SU-DHL-6 (cell line): ENCODE results near the gene ING4.

Source experiments
- H2AFZ ChIP-seq: fragments of 200-600 bp; sonication (generic); 2 replicates; pipeline ENCODE4 v1.6.1; 2014; ENCODE audit warnings: low read depth, mild to moderate bottlenecking, moderate library complexity, mixed read lengths, antibody characterized with exemption, low read length; ENCODE audit not compliant: severe bottlenecking
- H3F3A ChIP-seq: fragments of 200-600 bp; shearing (Covaris generic); 2 replicates; pipeline ENCODE4 v1.6.0; 2016; ENCODE audit warnings: antibody characterized with exemption, mild to moderate bottlenecking; ENCODE audit not compliant: insufficient read depth
- H3K27ac ChIP-seq: fragments of 200-600 bp; sonication (generic); 2 replicates; pipeline ENCODE4 v1.5.1; 2016; ENCODE audit warnings: low read depth, mild to moderate bottlenecking, low read length, moderate library complexity, mixed read lengths
- H3K27me3 ChIP-seq: fragments of 200-600 bp; sonication (generic), shearing (Covaris generic); 2 replicates; pipeline ENCODE4 v1.6.0; 2014; ENCODE audit warnings: mild to moderate bottlenecking, low read length
- H3K36me3 ChIP-seq: fragments of 200-600 bp; sonication (generic); 2 replicates; pipeline ENCODE4 v1.6.1; 2014; ENCODE audit warnings: mild to moderate bottlenecking, low read length, mixed read lengths
- H3K4me2 ChIP-seq: fragments of 300-600, 200-600 bp; shearing (Covaris generic), sonication (generic); 2 replicates; pipeline ENCODE4 v1.6.0; 2014; ENCODE audit warnings: low read length, low read depth, mild to moderate bottlenecking; ENCODE audit not compliant: poor library complexity, severe bottlenecking
- H3K4me3 ChIP-seq: fragments of 200-600 bp; sonication (generic); 2 replicates; pipeline ENCODE4 v1.5.1; 2014; ENCODE audit warnings: antibody characterized with exemption, low read length, mild to moderate bottlenecking, mixed read lengths; ENCODE audit not compliant: insufficient read depth, poor library complexity, severe bottlenecking
- H3K79me2 ChIP-seq: fragments of 200-600 bp; sonication (generic); 2 replicates; pipeline ENCODE4 v1.6.1; 2014; ENCODE audit warnings: mild to moderate bottlenecking, low read length, moderate library complexity; ENCODE audit not compliant: insufficient read depth
- H3K9ac ChIP-seq: fragments of 200-600 bp; sonication (generic); 2 replicates; pipeline ENCODE4 v1.7.0; 2014; ENCODE audit warnings: mild to moderate bottlenecking, low read length
- H3K9me2 ChIP-seq: fragments of 200-600 bp; sonication (generic); replicated peaks from 2 replicates; pipeline ENCODE4 v1.6.1; 2014; ENCODE audit warnings: low read length; ENCODE audit not compliant: insufficient read depth
- H3K9me3 ChIP-seq: fragments of 200-600 bp; sonication (generic); 2 replicates; pipeline ENCODE4 v1.6.1; 2014; ENCODE audit warnings: low read length, mixed read lengths; ENCODE audit not compliant: insufficient read depth
- H4K20me1 ChIP-seq: fragments of 200-600 bp; sonication (generic); 2 replicates; pipeline ENCODE4 v1.6.1; 2014; ENCODE audit warnings: low read depth, mild to moderate bottlenecking, antibody characterized with exemption, low read length, moderate library complexity, mixed read lengths
- CTCF ChIP-seq: fragments of 200-600 bp; sonication (generic); IDR thresholded peaks from one replicate; pipeline ENCODE4 v1.5.1; 2017; ENCODE audit warnings: antibody characterized with exemption, mild to moderate bottlenecking, low read length, moderate library complexity; ENCODE audit not compliant: insufficient read depth, poor library complexity, severe bottlenecking
- EZH2phosphoT487 ChIP-seq: fragments of 200-600 bp; sonication (generic), shearing (Covaris generic); conservative IDR thresholded peaks from 2 replicates; pipeline ENCODE4 v1.6.1; 2018; ENCODE audit warnings: mild to moderate bottlenecking, antibody characterized with exemption, low read length, moderate library complexity, mixed read lengths

Gene ING4

GRCh38 chr12:6696690-6697583 lies 34.0 kb upstream of the ING4 start:
- Histone ChIP-seq H3K36me3 (no peaks in the 10 kb centered on the region), H3K79me2 (no peaks in the 10 kb centered on the region), H3K4me2 (peak overlapping the region; percentile 7), H4K20me1 (no peaks in the 10 kb centered on the region), H3K9me3 (no peaks in the 10 kb centered on the region), H2AFZ (no peak overlapping the region), H3K9ac (peak overlapping the region; percentile 22; the same call in 1 of the 2 replicates), H3F3A (no peaks in the 10 kb centered on the region), H3K9me2 (no peaks in the 10 kb centered on the region), H3K27ac (peak overlapping the region; percentile 3; the same call in 1 of the 2 replicates), H3K27me3 (no peaks in the 10 kb centered on the region), H3K4me3 (no peak overlapping the region)
- TF ChIP-seq CTCF (no peak), EZH2phosphoT487 (no peak)

- H3K79me2 ChIP-seq = peaks cover 1% of the 10 kb centered on the region; the same call in 1 of the 2 replicates
- H3K27ac ChIP-seq = no peak overlapping the region
- H3K9me2 ChIP-seq = no peaks in the 10 kb centered on the region
- no peaks in the 10 kb centered on the region for H3K36me3 ChIP-seq
- no peaks in the 10 kb centered on the region for H3K27me3 ChIP-seq
- no peak overlapping the region for H2AFZ ChIP-seq
- no peak overlapping the region for H3K4me3 ChIP-seq
- no peaks in the 10 kb centered on the region for H4K20me1 ChIP-seq
- H3K9me3 ChIP-seq = no peaks in the 10 kb centered on the region
- no peaks in the 10 kb centered on the region for H3F3A ChIP-seq
- H3K9ac ChIP-seq = no peak overlapping the region
- TF ChIP-seq EZH2phosphoT487 (no peak), CTCF (no peak)
- H3K4me2 ChIP-seq = no peak overlapping the region
Measured at GRCh38 chr12:6695313-6696045, 32.6 kb upstream of the ING4 start.

- Histone ChIP-seq H3K36me3 (no peaks in the 10 kb centered on the region), H3K9ac (no peak overlapping the region), H3K4me3 (no peak overlapping the region)
Measured at GRCh38 chr12:6694701-6695100, 31.8 kb upstream of the ING4 start.

More at GRCh38 chr12:6694701-6695100, 31.8 kb upstream of the ING4 start:
- Histone ChIP-seq H3K9me2 (no peaks in the 10 kb centered on the region), H3K4me2 (no peak overlapping the region), H3K27ac (no peak overlapping the region), H4K20me1 (no peaks in the 10 kb centered on the region), H2AFZ (no peak overlapping the region), H3K9me3 (no peaks in the 10 kb centered on the region), H3K27me3 (no peaks in the 10 kb centered on the region), H3K79me2 (peaks cover 9% of the 10 kb centered on the region; the same call in 1 of the 2 replicates), H3F3A (no peaks in the 10 kb centered on the region)
- no peak for TF ChIP-seq CTCF
- no peak for TF ChIP-seq EZH2phosphoT487
